ENCODE results near the gene TIMM13.
"Not testable (repeated sequence)": the region's sequence is repeated elsewhere in the genome, so short reads cannot be mapped to it uniquely, and the experiment has no call there.

TIMM13 gene

DNA sequence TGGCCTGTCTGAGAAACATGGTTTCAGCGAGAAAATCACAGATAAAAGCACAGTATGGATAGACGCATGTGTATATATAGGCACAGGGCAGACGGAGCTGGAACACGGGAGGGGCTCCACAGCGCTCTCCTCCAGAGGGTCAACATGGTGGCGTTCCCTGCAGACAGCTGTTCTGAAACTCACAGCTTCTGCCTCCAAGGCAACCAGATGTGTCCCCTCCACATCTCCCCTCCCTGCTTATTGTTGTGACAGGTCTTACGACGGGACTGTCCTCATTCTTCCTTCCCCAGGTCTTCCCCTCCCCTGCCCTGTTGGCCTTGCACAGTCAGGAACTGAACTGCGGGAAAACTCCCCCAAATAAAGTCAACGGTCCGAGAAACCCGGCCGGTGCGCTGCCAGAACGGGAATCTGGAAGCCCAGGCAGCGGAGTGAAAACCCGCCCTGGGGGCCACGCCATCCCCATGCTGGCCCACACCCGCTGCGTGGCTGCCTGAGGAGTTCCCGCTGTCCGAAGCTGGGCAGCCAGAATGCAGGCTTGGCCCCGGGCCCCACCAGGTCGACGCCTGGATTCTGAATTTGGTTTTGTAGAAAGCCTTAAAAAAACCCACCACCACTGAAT, 2.6 kb upstream of the TIMM13 start:
- DNase-seq: no peak

DNA sequence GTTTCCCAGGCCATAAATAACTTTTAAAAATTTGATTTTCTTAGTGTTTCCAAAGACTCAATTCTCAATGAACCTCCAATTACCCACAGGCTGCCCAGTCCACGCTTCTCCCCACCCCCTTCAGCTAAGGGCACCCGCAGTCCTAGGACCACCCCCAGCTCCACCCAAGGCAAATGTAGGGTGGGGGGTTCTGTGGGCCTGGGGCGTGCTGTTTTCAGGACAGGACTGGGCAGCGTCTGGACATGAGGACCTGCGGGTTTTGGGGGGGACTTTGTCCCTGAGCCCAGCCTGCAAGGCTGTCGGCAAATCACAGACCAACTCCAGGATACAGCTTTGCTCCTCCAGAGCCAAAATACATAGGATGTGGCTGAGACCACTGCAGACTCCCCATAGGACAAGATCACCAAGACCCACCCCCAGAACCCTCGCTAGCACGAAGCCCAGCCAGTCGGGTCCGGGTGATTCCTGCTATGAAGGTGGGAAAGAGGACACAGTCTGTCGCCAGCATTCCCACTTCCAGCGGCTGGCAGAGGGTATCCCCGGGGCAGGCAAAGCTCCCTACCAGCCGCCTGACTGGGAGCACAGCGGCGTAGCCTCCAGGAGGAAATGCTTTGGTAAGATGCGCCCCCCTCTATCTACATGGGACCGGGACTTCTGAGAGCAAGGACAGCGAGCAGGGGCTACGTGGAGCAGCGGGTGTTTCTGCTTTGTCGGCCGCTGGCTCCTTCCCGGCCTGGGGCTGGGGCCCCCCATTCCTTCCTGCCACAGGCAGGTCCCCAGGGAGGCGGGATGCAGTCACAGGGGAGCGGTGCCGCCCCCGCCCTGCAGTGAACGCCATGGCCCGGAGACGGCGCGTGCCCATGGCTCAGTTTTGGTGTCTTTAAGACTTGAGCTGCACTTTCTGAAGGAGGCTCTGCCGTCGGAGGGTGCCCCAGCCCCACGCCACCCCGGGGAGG, 1.6 kb upstream of the TIMM13 start:
- no peak for DNase-seq

DNA sequence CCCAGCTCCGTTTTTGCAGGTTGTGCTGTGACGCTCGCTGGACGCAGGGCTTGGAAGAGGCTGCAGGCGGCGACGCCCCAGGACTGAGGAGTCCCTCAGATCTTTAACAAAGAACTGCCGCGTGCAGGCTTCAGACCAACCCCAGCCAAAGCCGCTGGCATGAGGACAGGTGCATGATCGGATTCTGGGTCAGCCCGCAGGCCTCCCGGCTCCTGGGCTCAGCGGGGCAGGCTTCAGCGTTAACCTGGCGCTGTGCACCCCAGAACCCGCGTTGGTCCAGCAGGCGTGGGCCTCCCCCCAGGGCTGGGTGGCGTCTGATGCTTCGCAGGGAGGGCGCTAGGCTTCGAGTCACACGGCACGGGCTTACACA, 920 bp upstream of the TIMM13 start:
- DNase-seq: no peak

DNA sequence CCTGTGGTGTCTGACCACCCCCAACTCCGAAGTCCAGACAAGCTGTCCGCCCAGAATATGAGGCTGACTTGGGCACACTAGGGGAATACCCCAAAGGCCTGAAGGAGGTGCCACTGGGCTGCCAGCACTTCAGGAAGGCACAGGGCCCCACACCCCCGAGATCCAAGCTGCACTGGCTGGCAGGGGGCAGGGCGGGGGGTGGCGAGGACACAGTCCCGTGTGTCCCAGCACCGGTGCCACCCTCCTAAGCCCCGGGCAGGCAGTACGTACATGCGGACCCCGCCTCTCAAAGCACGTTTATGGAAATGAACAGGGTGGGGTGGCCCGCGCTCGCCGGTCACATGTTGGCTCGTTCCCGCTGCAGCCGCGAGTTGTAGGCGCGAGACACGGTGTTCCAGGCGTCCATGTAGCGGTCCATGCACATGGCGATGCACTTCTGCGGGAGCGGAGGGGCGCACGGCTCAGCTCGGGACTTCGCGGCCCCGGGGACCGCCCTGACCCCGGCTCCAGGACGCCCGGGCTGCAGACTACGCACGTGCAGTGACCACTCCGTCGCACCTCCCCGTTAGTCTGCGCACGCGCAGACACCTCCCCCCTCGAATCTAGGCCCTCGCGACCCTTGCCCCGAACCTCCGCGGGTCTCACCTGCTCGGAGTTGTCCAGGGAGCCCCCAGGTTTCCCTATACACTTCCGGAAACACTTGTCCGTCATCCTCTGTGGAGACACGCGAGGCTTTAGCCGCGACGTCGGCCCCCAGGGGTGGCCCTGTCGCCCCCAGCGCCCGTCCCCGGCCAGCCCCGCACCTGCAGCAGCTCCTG, 566 bp downstream of the TIMM13 start:
- DNase-seq: peak; percentile 76

DNA sequence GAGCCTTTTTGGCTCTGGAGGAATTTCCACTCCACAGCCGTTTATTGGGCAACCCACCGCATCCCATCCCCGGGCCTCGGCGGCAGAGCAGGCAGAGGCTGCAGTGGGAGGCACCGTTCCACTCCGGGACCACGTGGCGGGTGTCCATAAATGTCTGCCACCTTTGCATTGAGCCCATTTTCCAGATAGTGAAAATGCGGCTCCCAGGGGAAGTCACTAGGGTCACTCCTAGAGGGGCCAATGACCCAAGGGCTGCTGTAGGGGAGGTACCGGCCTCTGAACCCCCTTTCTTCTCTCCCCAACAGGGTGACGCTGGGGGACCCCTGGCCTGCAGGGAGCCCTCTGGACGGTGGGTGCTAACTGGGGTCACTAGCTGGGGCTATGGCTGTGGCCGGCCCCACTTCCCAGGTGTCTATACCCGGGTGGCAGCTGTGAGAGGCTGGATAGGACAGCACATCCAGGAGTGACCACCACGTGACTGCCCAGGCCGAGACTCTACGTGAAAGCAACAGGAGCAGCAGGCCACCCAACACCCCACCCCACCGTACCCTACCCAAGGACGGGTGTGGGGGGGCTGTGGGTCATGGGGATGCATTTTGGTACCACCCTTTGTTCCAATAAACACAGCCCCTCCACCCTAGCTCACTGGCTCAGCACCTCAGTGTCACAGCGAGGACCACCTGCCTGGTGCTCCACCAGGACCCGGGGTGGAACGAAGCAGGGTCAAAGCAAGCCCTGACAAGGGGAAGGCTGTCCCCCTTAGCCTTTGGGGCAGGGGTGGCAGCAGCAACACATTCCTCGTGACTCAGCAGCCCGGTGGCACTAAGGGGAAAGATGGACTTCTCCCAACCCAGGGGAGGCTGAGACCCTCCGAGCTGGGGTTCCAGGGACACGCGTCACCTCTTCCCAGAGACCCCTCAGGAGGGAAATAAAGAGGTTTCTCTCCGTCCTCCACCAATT, 1.5 kb downstream of the TIMM13 start:
- DNase-seq: no peak

DNA sequence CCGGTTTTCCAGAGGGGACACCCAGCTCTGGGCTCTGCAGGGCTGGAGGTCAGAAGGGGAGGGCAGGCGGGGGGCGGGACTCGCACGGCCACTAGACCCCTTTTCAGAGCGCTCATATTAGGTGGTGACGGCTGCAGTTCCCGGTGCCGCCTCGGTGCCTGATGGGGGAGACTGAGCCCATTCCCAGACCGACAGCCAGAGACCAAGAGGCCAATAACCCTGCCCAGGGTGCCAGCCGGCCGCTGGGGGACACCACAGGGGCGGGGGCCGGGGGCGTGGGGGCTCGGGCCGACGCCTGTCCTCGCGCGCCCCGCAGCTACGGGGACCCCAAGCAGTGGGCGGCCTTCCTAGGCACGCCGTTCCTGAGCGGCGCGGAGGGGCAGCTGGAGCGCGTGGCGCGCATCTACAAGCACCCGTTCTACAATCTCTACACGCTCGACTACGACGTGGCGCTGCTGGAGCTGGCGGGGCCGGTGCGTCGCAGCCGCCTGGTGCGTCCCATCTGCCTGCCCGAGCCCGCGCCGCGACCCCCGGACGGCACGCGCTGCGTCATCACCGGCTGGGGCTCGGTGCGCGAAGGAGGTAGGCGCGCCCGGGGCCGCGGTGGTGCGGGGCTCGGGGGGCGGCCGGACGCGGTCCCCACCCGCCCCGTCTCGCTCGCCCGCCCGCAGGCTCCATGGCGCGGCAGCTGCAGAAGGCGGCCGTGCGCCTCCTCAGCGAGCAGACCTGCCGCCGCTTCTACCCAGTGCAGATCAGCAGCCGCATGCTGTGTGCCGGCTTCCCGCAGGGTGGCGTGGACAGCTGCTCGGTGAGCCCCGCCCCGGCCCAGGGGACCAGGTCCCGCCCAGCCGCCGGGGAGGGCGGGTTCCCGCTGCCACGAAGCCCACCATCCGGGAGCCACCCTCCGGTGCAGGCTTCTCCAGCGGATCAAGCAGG, 2.4 kb downstream of the TIMM13 start:
- no peak for DNase-seq

DNA sequence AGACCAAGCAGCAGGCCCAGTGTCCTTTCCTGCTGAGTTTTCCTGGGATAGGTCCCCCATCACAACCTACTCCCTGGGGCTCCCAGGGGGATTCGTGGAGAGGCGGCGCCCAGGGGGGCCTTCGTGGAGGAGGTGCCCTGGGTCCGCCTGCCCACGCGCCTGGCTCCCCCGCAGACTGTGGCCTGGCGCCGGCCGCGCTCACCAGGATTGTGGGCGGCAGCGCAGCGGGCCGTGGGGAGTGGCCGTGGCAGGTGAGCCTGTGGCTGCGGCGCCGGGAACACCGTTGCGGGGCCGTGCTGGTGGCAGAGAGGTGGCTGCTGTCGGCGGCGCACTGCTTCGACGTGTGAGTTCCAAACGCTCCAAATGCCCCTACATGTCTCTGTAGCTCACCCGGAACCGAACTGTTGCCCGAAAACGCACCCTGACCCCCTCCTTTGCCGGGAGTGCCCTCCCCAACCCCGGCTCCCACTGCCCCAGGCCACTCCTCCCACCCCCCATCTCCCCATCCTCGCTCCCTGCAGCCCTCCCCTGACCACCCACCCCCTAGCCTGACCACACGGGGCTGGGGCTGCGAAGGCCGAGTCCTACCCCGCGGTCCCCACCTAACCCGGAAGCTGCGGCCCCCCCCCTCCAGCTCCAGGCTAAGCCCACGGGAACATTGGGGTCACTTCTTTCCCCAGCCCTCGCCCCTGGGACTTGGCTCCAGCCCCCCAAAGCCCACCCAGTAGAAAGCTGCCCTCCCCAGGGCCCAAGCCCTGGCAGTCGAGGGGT, 3.3 kb downstream of the TIMM13 start:
- DNase-seq: no peak

DNA sequence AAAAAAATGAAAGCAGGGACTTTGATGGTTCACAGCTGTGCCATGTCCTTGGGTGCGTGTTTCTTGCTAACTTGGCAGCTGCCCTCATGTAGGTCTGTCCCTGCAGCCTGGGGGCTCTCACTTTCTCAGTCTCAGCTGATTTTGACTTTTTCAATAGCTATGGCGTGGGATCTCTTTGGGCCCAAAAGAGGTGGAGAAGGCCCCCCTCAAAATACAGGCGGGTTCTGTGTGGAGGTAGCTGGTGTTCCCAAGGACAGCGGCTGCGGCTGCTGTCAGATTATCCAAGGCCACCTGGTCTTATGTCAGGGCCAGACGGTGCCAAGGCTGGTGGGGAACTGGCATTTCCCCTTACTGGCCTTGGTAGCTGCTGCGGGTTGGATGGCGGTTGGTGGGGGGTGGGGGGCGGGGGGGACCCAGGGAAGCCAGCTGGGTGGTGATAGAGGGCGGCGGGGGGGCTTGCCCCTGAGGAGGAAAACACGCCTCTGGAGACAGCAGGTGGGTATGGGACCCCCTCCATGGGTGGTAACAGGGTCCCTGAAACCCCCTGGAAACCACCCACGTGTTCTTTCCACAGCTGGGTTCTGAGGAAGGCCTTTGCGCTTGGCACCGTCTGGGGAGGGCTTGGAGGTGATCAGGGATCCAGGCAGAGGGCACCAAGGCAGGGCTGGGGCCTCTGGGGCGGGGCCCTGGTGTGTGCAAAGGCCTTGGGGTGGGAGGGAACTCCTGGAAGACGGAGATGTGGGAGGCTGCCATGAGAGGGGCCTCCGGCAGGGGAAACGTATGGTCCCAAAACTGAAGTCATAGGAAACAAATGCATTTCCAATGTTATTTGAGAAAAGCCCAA, 4.1 kb downstream of the TIMM13 start:
- peak; percentile 78 for DNase-seq

DNA sequence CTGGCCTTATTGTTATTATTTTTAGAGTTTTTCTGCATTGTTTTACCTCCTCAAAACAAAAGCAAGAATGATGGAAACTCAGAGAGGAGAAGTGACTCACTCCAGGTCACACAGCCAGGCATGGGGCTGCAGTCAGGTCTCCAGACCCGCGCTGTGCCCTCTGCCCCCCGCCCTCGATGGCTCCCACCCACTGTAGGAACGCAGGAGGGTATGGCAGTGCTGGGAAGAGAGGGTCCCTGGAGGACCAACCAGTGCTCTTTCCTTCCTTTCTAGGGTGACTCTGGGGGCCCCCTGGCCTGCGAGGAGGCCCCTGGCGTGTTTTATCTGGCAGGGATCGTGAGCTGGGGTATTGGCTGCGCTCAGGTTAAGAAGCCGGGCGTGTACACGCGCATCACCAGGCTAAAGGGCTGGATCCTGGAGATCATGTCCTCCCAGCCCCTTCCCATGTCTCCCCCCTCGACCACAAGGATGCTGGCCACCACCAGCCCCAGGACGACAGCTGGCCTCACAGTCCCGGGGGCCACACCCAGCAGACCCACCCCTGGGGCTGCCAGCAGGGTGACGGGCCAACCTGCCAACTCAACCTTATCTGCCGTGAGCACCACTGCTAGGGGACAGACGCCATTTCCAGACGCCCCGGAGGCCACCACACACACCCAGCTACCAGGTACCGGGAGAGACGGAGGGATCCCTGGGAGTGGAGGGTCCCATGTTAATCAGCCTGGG, 5.6 kb downstream of the TIMM13 start:
- DNase-seq: peak; percentile 77

DNA sequence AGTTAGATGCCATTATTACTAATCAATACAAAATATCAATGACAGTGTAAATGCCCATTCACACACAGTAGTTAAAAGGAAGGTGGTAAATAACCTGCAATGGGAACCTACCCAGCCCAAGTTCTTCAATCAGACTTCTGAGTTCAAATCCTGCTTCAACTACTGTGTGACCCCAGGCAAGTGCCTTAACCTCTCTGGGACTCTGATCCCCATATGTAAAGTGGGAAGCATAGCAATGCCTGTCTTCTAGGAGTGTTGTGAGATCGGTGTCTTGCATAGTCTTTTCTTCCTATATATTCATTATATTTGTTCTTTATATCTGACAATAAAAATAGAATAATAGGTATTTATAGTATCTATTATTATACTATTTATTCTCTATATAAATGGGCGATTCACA, 6.9 kb downstream of the TIMM13 start:
- DNase-seq: no peak

DNA sequence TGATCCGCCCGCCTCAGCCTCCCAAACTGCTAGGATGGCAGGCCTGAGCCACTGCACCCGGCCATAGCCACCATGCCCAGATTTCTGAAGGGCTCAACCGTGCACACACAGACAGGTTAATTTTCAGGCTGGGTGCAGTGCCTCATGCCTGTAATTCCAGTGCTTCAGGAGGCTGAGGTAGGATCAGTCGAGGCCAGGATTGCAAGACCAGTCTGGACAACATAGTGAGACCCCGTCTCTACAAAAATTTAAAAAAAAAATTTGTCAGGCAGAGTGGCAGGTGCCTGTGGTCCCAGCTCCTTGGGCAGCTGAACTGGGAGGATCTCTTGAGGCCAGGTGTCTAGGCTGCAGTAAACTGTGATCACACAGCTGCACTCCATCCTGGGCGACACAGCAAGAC, 7.6 kb downstream of the TIMM13 start:
- no peak for DNase-seq

DNA sequence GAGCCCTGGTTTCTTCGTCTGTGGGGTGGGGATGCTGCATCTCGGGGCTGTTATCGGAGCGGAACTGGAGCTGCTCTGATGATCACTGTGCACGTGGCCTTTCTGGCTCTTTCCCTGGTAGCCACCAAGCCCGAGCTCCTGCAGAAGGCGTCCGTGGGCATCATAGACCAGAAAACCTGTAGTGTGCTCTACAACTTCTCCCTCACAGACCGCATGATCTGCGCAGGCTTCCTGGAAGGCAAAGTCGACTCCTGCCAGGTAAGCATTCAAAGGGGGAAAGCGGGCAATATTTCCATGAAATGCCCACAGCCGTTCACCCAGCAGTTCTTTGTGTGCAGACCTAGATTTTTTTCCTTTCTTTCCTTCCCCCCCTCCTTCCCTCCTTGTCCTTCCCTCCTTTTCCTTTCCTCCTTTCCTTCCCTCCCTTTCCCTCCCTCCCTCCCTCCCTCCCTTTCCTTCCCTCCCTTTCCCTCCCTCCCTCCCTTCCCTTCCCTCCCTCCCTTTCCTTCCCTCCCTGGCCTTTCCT, 9.4 kb downstream of the TIMM13 start:
- DNase-seq: no peak

DNA sequence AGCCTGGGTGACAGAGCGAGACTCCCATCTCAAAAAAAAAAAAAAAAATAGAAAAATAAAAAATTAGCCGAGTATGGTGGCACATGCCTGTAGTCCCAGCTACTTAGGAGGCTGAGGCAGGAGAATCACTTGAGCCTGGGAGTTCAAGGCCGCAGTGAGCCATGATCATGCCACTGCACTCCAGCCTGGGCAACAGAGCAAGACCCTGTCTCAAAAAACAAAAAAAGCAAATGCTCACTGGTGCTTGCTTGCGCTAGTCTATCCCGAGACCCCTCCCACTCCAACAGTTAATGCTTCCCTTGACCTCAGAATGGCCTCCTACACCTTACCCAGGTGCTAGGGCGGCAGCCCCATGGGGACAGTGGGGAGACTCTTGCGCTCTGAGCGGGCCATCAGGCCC, 9.9 kb downstream of the TIMM13 start:
- DNase-seq: not testable (repeated sequence)

DNA sequence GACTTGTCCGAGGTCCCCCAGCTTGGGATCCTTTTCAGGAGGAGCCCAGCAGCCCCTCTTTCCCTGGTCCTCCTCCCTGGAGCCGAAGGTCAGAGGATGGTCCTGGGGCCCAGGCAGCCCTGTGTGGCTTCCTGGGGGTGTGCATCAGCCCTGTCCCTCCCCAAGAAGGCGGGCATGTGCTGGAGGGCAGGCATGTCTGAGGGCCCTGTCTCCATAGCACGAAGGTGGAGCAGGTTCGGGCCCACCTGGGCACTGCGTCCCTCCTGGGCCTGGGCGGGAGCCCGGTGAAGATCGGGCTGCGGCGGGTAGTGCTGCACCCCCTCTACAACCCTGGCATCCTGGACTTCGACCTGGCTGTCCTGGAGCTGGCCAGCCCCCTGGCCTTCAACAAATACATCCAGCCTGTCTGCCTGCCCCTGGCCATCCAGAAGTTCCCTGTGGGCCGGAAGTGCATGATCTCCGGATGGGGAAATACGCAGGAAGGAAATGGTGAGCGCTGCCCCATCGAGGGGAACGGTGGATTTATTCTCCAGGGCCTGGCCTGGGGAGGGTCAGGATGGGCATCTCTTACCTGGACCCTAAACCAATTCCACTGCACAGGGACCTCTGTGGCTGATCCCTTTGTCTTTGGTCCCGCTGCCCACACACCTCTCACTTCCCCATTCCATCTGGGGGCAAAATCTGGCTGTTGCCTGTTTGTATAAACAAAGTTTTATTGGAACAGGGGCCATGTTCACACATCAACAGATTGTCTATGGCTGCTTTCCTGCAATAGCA, 10.9 kb downstream of the TIMM13 start:
- DNase-seq: no peak

DNA sequence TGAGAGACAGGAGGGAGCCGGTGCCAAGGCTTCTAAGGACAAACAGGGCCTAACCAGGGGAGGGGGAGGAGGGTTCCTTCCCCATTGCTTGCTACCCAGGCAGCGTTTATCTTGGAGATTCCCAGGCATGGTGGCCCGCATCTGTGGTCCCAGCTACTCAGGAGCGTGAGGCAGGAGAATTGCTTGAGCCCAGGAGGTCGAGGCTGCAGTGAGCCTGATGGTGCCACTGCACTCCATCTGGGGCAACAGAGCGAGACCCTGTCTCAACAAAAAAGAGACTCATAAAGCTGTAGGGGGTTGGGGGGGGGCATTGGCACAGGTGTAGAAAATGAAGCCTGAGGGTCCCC, 11.4 kb downstream of the TIMM13 start:
- no peak for DNase-seq

DNA sequence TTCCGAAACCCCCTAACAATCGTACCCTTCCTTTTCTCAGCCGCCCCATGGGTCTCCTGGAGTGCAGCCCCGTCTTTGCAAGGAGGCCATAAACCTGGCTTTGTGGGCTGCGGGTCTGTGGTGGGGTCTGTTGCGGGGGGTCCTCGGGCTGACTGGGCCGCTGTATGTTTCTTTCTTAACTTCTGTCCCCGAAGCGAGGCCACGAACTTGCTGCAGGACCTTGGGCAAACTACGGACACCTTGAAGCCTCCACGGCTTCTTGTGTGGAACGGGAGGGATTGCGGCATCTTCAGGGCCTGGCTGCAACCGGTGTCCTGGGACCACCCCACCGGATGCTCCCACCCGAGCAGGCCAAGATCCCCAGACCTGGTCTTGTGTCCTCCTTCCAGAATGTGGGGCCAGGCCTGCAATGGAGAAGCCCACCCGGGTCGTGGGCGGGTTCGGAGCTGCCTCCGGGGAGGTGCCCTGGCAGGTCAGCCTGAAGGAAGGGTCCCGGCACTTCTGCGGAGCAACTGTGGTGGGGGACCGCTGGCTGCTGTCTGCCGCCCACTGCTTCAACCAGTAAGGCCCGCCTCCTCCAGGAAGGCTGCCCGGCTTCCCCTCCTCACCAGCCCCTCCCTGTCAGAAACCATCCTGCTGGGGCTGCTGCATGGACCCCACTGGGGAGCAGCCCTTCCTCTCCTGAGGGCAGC, 12.0 kb downstream of the TIMM13 start:
- DNase-seq: no peak

DNA sequence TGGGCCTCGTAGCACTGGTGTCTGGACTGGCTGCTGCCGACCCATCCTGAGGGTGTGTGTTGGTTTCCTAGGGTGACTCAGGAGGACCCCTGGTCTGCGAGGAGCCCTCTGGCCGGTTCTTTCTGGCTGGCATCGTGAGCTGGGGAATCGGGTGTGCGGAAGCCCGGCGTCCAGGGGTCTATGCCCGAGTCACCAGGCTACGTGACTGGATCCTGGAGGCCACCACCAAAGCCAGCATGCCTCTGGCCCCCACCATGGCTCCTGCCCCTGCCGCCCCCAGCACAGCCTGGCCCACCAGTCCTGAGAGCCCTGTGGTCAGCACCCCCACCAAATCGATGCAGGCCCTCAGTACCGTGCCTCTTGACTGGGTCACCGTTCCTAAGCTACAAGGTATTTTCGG, 13.8 kb downstream of the TIMM13 start:
- no peak for DNase-seq
